ENCODE measurements around the gene KMO.
A peak's percentile ranks its signal among the peaks of the same experiment; 100 is the strongest.

Gene KMO

GRCh38 chr1:241638909-241639622 lies 106.9 kb downstream of the KMO start:
- DNase-seq (ENCODE audit: low read depth, low spot score), result no peak

GRCh38 chr1:241639623-241640148 lies 107.5 kb downstream of the KMO start:
- Histone ChIP-seq H3K9ac (ENCODE audit: insufficient read length) (peak overlapping the region; percentile 84), H3K9me3 (ENCODE audit: low read depth, low read length) (no peaks in the 10 kb centered on the region), H3K27ac (no peak overlapping the region), H3K36me3 (ENCODE audit: insufficient read depth, low read length) (peaks cover 26% of the 10 kb centered on the region), H3K4me3 (peak overlapping the region; percentile 90)
- DNase-seq (ENCODE audit: low read depth, low spot score), result no peak
- TF ChIP-seq POLR2AphosphoS5 (IDR thresholded peaks at IDR 0.05; ENCODE audit: borderline replicate concordance, low read depth, low read length) (peak; percentile 48; the same call in 1 of the 2 replicates), FOXP2 (optimal IDR thresholded peaks at IDR 0.05; ENCODE audit: control extremely low read depth, extremely low read length, insufficient read depth) (no peak), EZH2 (IDR thresholded peaks at IDR 0.05) (no peak)

More at GRCh38 chr1:241638909-241639622, 106.9 kb downstream of the KMO start:
- Histone ChIP-seq H3K9me3 (ENCODE audit: low read depth, low read length) (no peaks in the 10 kb centered on the region), H3K9ac (ENCODE audit: insufficient read length) (peak overlapping the region; percentile 84), H3K27ac (no peak overlapping the region), H3K36me3 (ENCODE audit: insufficient read depth, low read length) (peaks cover 32% of the 10 kb centered on the region), H3K4me3 (peak overlapping the region; percentile 90)
- no peak for TF ChIP-seq POLR2AphosphoS5 (IDR thresholded peaks at IDR 0.05; ENCODE audit: borderline replicate concordance, low read depth, low read length)
- no peak for TF ChIP-seq EZH2 (IDR thresholded peaks at IDR 0.05)
- TF ChIP-seq FOXP2 (optimal IDR thresholded peaks at IDR 0.05; ENCODE audit: control extremely low read depth, extremely low read length, insufficient read depth), result no peak

GRCh38 chr1:241640149-241640866 lies 108.1 kb downstream of the KMO start, which contains the start of the genes CHML and OPN3:
Gene CHML, minus strand, starts transcription at chr1:241640369. Its CDS starts 4,603 bp downstream, at chr1:241635766.
Gene OPN3, minus strand, starts transcription at chr1:241640369. Its CDS starts 115 bp downstream, at chr1:241640254.
- H3K27ac ChIP-seq, result no peak within 1 kb of the TSS
- peak within 1 kb of the TSS; percentile 84 for H3K9ac ChIP-seq (ENCODE audit: insufficient read length)
- peak; percentile 20 for DNase-seq (ENCODE audit: low read depth, low spot score)

GRCh38 chr1:241640867-241641622 lies 108.9 kb downstream of the KMO start:
- peaks cover 13% of the 10 kb centered on the region for H3K36me3 ChIP-seq (ENCODE audit: insufficient read depth, low read length)
- no peak for DNase-seq (ENCODE audit: low read depth, low spot score)
- no peak for TF ChIP-seq EZH2 (IDR thresholded peaks at IDR 0.05)
- no peak for TF ChIP-seq POLR2AphosphoS5 (IDR thresholded peaks at IDR 0.05; ENCODE audit: borderline replicate concordance, low read depth, low read length)
- TF ChIP-seq FOXP2 (optimal IDR thresholded peaks at IDR 0.05; ENCODE audit: control extremely low read depth, extremely low read length, insufficient read depth), result no peak
- H3K27ac ChIP-seq, result no peak overlapping the region
- H3K9me3 ChIP-seq (ENCODE audit: low read depth, low read length), result no peaks in the 10 kb centered on the region
- H3K4me3 ChIP-seq, result peak overlapping the region; percentile 90
- H3K9ac ChIP-seq (ENCODE audit: insufficient read length), result no peak overlapping the region

More at GRCh38 chr1:241640149-241640866, 108.1 kb downstream of the KMO start, which contains the start of the genes CHML and OPN3:
- peak within 1 kb of the TSS; percentile 90 for H3K4me3 ChIP-seq
- no peaks in the 10 kb centered on the region for H3K9me3 ChIP-seq (ENCODE audit: low read depth, low read length)
- TF ChIP-seq EZH2 (IDR thresholded peaks at IDR 0.05) (no peak), FOXP2 (optimal IDR thresholded peaks at IDR 0.05; ENCODE audit: control extremely low read depth, extremely low read length, insufficient read depth) (no peak), POLR2AphosphoS5 (IDR thresholded peaks at IDR 0.05; ENCODE audit: borderline replicate concordance, low read depth, low read length) (peak; percentile 50; the same call in 1 of the 2 replicates)
- H3K36me3 ChIP-seq (ENCODE audit: insufficient read depth, low read length), result peaks cover 20% of the 10 kb centered on the region

GRCh38 chr1:241641773-241642592 lies 109.8 kb downstream of the KMO start:
- no peak overlapping the region for H3K27ac ChIP-seq
- H3K4me3 ChIP-seq, result no peak overlapping the region
- peaks cover 4% of the 10 kb centered on the region for H3K36me3 ChIP-seq (ENCODE audit: insufficient read depth, low read length)
- no peak for DNase-seq (ENCODE audit: low read depth, low spot score)
- TF ChIP-seq EZH2 (IDR thresholded peaks at IDR 0.05) (no peak), POLR2AphosphoS5 (IDR thresholded peaks at IDR 0.05; ENCODE audit: borderline replicate concordance, low read depth, low read length) (no peak), FOXP2 (optimal IDR thresholded peaks at IDR 0.05; ENCODE audit: control extremely low read depth, extremely low read length, insufficient read depth) (no peak)
- H3K9ac ChIP-seq (ENCODE audit: insufficient read length), result no peak overlapping the region
- no peaks in the 10 kb centered on the region for H3K9me3 ChIP-seq (ENCODE audit: low read depth, low read length)

- H3K9me3 ChIP-seq (ENCODE audit: low read depth, low read length), result no peaks in the 10 kb centered on the region
- DNase-seq (ENCODE audit: low read depth, low spot score), result no peak
- no peak overlapping the region for H3K27ac ChIP-seq
- no peak overlapping the region for H3K9ac ChIP-seq (ENCODE audit: insufficient read length)
- H3K4me3 ChIP-seq, result no peak overlapping the region
- H3K36me3 ChIP-seq (ENCODE audit: insufficient read depth, low read length), result no peaks in the 10 kb centered on the region
- TF ChIP-seq FOXP2 (optimal IDR thresholded peaks at IDR 0.05; ENCODE audit: control extremely low read depth, extremely low read length, insufficient read depth) (no peak), EZH2 (IDR thresholded peaks at IDR 0.05) (no peak), POLR2AphosphoS5 (IDR thresholded peaks at IDR 0.05; ENCODE audit: borderline replicate concordance, low read depth, low read length) (no peak)
Measured at GRCh38 chr1:241642593-241642944, 110.4 kb downstream of the KMO start.

GRCh38 chr1:241644259-241644658 lies 112.1 kb downstream of the KMO start:
- H3K9me3 ChIP-seq (ENCODE audit: low read depth, low read length), result no peaks in the 10 kb centered on the region
- no peak for TF ChIP-seq EZH2 (IDR thresholded peaks at IDR 0.05)
- TF ChIP-seq POLR2AphosphoS5 (IDR thresholded peaks at IDR 0.05; ENCODE audit: borderline replicate concordance, low read depth, low read length), result no peak
- TF ChIP-seq FOXP2 (optimal IDR thresholded peaks at IDR 0.05; ENCODE audit: control extremely low read depth, extremely low read length, insufficient read depth), result no peak

More at GRCh38 chr1:241644259-241644658, 112.1 kb downstream of the KMO start:
- no peak for DNase-seq (ENCODE audit: low read depth, low spot score)
- Histone ChIP-seq H3K9ac (ENCODE audit: insufficient read length) (no peak overlapping the region), H3K36me3 (ENCODE audit: insufficient read depth, low read length) (no peaks in the 10 kb centered on the region), H3K27ac (no peak overlapping the region), H3K4me3 (no peak overlapping the region)

All from SK-N-MC (cell line).